NCI-H2196 treated with DMSO at 0.1 percent for 48 hours (cell line): ENCODE data around the gene LMF1.

Experiments used
- DNase-seq: peaks from one replicate; lab custom pipeline; 2025; ENCODE audit not compliant: unreplicated experiment; lab: John Stamatoyannopoulos, UW

Gene LMF1

DNA sequence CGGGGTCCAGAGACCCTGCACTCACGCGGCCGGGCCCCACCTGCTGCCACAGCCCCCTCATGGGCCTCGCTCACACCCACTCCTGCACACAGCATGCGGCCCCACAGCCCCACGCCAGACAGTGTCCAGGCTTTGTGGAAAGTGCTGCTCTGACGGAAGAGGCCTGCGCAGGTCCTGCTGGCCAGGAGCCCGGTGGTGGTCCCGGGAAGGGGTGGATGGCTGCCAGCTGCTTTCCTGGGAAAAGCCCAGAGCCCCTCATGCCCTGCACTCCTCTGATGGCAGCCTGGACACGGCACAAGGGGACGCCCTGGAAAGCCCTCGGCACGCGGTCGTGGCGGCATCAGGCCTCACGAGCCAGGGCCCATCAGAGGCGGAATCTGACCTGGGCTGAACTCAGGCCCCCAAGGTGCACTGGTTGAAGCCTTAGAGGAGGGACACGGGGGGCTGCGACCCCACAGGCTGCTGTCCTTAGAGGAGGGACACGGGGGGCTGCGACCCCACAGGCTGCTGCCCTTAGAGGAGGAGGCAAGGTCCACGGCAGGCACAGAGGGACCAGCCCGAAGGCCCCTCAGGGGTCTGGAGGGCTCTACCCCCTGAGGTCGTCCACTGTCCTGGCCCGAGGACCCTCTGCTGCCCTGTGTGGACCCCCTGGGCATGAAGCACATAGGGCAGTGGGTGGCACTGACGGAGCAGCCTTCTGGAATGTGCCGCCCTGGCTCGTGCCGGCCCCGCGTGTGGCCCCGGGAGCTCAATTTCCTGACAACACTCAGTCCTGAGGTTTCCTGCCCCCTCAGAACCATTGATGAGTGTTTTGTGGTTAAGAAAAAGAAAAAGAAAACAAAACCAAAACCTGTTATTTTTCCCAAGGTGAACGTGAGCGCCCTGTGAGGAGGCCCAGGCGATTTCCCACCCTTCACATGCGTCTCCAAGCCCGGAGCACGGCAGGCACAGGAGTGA is 32.9 kb upstream of the LMF1 start:
- DNase-seq: no peak

- no peak for DNase-seq
These were observed 31.8 kb upstream of the LMF1 start for GRCh38 chr16:1002399-1003166.

DNA sequence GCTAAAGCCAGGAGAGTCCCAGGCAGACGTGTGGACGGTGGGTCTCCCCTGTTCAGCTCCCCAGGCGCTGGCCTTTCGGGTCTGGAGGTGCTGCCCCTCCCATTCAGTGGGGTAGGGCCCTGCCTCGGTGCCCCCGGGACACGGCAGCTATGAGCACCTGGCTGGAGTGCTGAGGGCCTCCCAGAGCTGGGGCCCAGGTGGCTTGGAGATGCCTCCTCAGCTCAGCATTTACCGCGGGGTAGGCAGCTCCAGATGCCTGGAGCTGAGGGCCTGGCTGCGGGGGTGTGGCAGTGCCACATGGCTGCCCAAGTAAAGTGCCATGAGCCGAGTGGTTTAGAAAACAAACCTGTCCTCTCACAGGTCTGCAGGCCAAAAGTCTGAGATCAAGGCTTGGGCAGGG is 30.3 kb upstream of the LMF1 start:
- no peak for DNase-seq

DNA sequence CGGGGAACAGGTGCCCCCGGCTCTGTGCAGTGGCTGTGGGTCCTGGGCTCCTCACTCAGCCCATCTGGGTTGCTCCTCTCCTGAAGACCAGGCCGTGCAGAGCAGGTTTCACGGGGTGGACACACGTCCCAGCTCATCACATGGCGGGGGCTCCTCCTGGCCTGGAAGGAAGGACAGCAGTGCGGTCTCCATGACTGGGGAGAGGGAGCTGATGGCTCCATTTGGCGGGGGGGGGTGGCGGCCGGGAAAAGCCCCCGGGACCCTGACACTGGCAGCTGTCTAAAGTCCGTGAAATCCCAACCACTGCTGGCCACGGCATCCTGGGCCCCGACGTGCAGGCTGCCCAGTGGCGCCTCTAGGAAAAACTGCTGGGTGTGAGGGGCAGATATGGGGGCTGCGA is 29.8 kb upstream of the LMF1 start:
- no peak for DNase-seq

DNA sequence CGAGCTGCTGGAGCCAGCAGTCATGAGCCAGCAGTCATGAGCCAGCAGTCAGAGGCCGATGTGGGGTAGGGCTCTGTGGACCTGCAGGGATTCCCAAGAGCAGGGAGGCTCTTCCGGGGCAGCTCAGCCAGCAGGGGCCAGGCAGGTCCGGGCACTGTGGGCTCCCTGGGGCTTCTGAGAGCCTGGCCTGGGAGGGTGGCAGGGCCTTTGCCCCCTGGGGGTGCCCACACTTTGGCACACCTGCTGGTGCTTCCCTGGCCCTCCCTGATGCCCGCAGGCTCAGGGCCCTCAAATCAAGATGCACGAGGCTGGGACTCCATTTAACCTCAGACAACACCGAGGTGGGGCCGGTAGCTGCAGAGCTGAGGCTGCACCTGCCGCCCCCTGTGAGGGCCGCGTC is 28.9 kb upstream of the LMF1 start:
- no peak for DNase-seq

- DNase-seq: no peak
These were observed 27.8 kb upstream of the LMF1 start for GRCh38 chr16:998615-999014.

- no peak for DNase-seq
These were observed 27.4 kb upstream of the LMF1 start for GRCh38 chr16:998211-998610.

DNA sequence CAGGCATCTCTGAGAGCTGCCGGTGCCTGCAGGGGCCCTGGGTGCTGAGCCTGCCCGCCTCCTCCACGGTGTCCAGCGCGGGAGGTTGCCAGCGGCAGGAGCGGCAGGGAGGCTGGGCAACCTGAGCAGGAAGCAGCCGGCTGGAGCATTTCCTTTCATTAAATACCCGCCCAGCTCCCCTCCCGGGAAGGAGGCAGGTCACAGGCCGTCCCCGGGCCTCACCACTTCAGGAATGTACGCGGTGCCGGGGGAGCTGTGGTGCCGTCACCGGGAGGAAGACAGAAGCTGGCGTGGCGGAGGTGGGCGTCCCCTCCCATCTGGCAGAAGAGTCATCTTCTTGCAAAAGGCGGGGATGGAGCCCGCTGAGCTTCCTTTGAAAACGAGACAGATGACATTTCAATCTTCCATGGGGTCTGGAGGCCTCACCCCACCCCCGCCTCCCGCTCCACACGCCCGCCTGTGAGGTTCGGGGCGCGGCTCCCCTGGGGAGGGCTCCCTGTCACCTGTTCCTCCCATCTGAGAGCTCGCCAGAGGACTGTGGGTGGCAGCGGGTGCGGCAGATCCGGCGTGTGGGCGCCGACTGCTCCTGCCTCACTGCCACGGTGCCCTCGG is 26.8 kb upstream of the LMF1 start:
- DNase-seq: no peak

- DNase-seq: no peak
These were observed 25.9 kb upstream of the LMF1 start for GRCh38 chr16:996681-997080.

GRCh38 chr16:995783-996182 is 25.0 kb upstream of the LMF1 start:
- no peak for DNase-seq

GRCh38 chr16:995087-995486 is 24.3 kb upstream of the LMF1 start:
- no peak for DNase-seq

DNA sequence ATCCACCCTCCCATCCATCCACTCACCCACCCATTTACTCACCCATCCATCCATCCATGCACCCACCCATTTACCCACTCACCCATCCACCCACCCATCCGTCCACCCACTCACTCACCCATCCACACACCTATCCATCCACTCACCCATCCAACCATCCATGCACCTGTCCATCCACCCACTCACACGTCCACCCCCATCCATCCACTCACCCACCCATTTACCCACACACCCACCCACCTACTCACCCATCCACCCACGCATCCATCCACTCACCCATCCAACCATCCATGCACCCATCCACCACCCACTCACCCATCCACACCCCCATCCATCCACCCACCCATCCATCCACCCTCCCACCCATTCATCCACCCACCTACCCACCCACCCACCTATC is 22.9 kb upstream of the LMF1 start:
- DNase-seq: no peak

DNA sequence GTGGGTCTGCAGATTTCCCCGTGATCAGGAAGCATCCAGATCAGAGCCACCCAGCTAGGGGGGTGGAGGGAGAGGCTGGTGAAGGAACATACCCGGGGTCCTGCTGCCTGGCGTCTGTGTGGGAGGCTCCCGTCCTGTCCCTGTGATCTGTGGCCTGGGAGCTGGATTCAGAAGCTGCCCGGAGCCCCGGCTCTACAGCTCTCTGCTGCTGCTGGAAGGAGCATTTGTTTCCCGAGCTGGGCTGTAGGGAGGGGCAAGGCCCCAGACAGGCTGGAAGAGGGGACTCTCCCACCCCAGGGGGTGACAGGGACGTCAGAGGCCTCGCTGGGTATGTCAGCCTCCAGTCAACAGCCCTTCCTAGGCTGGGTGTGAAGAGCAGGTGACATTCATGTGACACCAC is 21.0 kb upstream of the LMF1 start:
- DNase-seq: no peak

- no peak for DNase-seq
These were observed 20.6 kb upstream of the LMF1 start for GRCh38 chr16:991345-991744.

GRCh38 chr16:990516-991291 is 19.9 kb upstream of the LMF1 start:
- DNase-seq: no peak

GRCh38 chr16:989354-989814 is 18.6 kb upstream of the LMF1 start:
- DNase-seq: no peak

DNA sequence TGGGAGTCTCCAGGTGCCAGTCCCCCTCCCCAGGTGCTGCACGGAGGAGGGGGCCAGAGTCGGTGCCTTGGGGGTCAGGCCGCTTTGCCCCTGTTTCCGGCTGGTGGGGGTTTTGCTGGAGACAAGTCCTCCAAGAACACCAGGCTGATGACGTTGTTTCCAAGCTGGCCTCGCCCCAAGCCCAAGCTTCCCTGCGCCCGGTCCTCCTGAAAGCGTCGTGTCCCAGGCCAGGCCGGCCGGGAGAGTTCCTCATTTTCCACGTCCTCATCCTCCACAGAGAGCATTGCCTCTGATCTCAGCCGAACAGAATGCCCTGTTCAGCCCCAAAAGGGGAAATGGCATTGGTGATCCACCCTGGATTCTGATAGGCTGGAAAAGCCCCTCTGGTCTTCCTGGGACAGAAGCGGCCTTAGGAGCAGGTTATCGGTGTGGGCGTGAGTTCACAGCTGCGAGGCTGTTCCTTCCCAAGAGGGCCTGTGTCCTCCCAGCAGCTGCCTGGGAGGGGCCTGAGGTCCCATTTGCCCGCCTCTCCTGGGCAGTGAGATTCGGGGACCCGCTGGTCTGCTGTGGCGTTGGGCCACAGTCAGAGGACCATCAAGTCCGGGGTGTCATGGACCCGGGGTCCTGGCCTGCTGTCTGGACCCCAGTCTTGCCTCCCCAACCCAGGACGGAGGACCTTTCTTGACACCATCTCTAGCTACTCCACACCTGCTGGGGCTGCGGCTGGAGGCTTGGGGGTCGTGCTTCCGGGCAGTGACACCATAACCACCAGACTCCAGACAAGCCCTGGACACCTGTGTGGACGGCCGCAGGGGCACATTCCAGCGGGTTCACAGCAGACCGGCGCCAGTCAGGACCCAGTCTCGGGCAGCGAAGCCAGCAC is 17.9 kb upstream of the LMF1 start:
- DNase-seq: no peak

DNA sequence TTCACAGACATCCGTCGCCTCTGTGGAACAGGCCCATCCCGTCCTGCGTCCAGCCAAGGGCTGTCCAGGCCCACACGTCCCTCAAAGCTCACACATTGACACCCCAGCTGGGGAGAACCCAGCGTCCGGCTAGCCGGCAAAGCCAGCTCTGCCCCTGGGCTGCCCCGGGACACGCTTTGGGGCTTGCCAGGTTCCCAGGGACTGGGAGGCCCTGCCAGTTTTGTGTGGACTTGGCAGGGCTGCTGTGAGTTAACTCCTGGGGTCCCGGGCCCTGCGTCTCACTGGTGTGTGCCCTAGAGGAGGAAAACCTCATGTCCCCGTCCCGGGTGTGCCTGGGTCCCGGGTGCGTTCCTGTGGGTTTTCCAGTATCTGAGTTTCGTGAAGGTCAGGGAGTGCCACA is 17.1 kb upstream of the LMF1 start:
- DNase-seq: no peak

DNA sequence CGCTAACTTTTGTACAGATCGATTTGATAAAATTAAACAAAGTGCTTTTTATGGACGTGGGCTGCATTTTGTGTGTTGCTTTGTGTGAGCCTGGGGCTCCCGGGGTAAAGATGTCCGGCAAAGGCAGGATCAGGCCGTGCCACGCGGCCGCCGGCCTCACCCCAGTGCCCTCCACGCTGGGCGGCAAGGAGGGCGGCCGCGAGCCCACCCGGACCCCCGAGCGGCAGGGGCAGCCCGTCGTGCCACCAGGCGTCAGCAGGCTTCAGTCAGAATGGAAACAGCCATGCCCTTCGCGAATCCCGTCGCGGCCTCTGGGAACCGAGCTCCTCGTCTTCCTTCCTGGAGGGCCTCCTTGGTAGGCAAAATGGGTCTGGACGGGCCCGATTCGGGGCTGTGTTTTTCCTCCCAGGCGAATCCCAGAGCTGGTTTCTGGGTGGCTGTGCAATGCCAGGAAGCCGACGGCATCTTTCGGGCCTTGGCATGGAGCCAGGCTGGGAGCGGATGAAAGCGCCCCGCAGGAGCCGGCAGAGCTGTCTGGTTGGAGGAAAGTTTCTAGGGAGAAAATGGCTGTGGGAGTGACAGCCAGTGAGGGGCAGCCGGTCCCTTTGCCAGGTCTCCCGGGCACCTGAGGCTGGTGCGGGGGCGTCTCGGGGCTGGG is 16.3 kb upstream of the LMF1 start:
- DNase-seq: no peak
